HepG2 (cell line): ENCODE data around the gene CCNF.

Experiments
- GPN1 ChIP-seq: sonication (generic); formaldehyde crosslinking; IDR thresholded peaks from 2 replicates; pipeline ENCODE4 v1.5.1; 2020; ENCODE audit warnings: missing genetic modification reagents, borderline replicate concordance
- RAD21 ChIP-seq: fragments of 450-650 bp; formaldehyde crosslinking; IDR thresholded peaks from 2 replicates; pipeline ENCODE4 v1.5.0; 2020; ENCODE audit warnings: mild to moderate bottlenecking
- ZFP1 ChIP-seq: IDR thresholded peaks from 2 replicates; pipeline ENCODE4 v1.6.1; 2016
- ZNF263 ChIP-seq: sonication (generic); formaldehyde crosslinking; IDR thresholded peaks from 2 replicates; pipeline ENCODE4 v1.4.0; 2020; ENCODE audit warnings: missing genetic modification reagents
- ZNF274 ChIP-seq: sonication (generic); formaldehyde crosslinking; IDR thresholded peaks from 2 replicates; pipeline ENCODE4 v1.5.1; 2020; ENCODE audit warnings: mild to moderate bottlenecking, missing genetic modification reagents
- ZNF644 ChIP-seq: IDR thresholded peaks from 2 replicates; pipeline ENCODE4 v1.6.1; 2016; ENCODE audit warnings: low read depth
- TF ChIP-seq, protein P1 (sequence below): sonication (generic); formaldehyde crosslinking; IDR thresholded peaks from 2 replicates; pipeline ENCODE4 v1.4.0; 2020; ENCODE audit warnings: missing genetic modification reagents
- TF ChIP-seq, protein P2 (sequence below): sonication (generic); formaldehyde crosslinking; IDR thresholded peaks from 2 replicates; pipeline ENCODE4 v1.9.0; 2022; ENCODE audit warnings: low read depth, missing genetic modification reagents
- TF ChIP-seq, protein P3 (sequence below): sonication (generic); formaldehyde crosslinking; IDR thresholded peaks from 2 replicates; pipeline ENCODE4 v1.8.1; 2023; ENCODE audit warnings: mild to moderate bottlenecking, inconsistent platforms, moderate library complexity, missing genetic modification reagents, borderline replicate concordance
- TF ChIP-seq, protein P4 (sequence below): sonication (generic); formaldehyde crosslinking; IDR thresholded peaks from 2 replicates; pipeline ENCODE4 v1.4.0; 2020; ENCODE audit warnings: missing genetic modification reagents
- TF ChIP-seq, protein P5 (sequence below): sonication (generic); formaldehyde crosslinking; conservative IDR thresholded peaks from 2 replicates; pipeline ENCODE4 v1.8.0; 2022; ENCODE audit warnings: missing genetic modification reagents
- TF ChIP-seq, protein P6 (sequence below), 2 experiments: sonication (generic) in 1 of 2; formaldehyde crosslinking in 1 of 2; IDR thresholded peaks; 2 replicates each; pipeline versions ENCODE4 v1.5.1 to v1.6.1; 2011 to 2020; ENCODE audit warnings: borderline replicate concordance in 1 of 2, low read depth in 1 of 2, low read length in 1 of 2, mild to moderate bottlenecking in 1 of 2, missing genetic modification reagents in 1 of 2, moderate library complexity in 1 of 2

DNA sequence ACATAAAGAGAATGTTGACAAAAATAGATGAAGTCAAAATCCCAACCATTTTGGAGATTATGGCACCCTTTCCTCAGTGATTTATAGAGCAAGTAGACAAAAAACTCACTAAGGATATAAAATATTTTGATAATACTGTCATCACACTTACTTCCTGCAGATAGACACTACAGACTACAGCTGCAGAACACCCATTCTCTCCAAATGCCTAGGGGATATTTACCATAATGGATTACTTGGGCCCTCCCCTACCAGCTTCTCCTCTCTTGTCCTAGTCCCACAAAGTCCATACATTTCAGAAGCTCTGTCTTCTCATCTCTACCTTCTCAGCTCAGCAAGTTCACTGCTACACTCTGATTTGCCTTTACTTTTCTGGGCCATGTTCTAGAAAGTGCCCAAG is 37.2 kb upstream of the CCNF start:
- TF ChIP-seq, protein P1, sequence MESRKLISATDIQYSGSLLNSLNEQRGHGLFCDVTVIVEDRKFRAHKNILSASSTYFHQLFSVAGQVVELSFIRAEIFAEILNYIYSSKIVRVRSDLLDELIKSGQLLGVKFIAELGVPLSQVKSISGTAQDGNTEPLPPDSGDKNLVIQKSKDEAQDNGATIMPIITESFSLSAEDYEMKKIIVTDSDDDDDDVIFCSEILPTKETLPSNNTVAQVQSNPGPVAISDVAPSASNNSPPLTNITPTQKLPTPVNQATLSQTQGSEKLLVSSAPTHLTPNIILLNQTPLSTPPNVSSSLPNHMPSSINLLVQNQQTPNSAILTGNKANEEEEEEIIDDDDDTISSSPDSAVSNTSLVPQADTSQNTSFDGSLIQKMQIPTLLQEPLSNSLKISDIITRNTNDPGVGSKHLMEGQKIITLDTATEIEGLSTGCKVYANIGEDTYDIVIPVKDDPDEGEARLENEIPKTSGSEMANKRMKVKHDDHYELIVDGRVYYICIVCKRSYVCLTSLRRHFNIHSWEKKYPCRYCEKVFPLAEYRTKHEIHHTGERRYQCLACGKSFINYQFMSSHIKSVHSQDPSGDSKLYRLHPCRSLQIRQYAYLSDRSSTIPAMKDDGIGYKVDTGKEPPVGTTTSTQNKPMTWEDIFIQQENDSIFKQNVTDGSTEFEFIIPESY (CRISPR knock-in tag), result no peak
- TF ChIP-seq, protein P2, sequence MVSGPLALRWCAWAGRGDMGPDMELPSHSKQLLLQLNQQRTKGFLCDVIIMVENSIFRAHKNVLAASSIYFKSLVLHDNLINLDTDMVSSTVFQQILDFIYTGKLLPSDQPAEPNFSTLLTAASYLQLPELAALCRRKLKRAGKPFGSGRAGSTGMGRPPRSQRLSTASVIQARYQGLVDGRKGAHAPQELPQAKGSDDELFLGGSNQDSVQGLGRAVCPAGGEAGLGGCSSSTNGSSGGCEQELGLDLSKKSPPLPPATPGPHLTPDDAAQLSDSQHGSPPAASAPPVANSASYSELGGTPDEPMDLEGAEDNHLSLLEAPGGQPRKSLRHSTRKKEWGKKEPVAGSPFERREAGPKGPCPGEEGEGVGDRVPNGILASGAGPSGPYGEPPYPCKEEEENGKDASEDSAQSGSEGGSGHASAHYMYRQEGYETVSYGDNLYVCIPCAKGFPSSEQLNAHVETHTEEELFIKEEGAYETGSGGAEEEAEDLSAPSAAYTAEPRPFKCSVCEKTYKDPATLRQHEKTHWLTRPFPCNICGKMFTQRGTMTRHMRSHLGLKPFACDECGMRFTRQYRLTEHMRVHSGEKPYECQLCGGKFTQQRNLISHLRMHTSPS (CRISPR knock-in tag), result no peak
- TF ChIP-seq ZNF274 (CRISPR knock-in tag), result no peak
- TF ChIP-seq ZNF644 (CRISPR knock-in tag), result no peak
- TF ChIP-seq, protein P3, sequence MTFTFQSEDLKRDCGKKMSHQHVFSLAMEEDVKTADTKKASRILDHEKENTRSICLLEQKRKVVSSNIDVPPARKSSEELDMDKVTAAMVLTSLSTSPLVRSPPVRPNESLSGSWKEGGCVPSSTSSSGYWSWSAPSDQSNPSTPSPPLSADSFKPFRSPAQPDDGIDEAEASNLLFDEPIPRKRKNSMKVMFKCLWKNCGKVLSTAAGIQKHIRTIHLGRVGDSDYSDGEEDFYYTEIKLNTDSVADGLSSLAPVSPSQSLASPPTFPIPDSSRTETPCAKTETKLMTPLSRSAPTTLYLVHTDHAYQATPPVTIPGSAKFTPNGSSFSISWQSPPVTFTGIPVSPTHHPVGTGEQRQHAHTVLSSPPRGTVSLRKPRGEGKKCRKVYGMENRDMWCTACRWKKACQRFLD (CRISPR knock-in tag), result no peak
- TF ChIP-seq, protein P4, sequence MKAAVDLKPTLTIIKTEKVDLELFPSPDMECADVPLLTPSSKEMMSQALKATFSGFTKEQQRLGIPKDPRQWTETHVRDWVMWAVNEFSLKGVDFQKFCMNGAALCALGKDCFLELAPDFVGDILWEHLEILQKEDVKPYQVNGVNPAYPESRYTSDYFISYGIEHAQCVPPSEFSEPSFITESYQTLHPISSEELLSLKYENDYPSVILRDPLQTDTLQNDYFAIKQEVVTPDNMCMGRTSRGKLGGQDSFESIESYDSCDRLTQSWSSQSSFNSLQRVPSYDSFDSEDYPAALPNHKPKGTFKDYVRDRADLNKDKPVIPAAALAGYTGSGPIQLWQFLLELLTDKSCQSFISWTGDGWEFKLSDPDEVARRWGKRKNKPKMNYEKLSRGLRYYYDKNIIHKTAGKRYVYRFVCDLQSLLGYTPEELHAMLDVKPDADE (CRISPR knock-in tag), result no peak
- TF ChIP-seq, protein P5, sequence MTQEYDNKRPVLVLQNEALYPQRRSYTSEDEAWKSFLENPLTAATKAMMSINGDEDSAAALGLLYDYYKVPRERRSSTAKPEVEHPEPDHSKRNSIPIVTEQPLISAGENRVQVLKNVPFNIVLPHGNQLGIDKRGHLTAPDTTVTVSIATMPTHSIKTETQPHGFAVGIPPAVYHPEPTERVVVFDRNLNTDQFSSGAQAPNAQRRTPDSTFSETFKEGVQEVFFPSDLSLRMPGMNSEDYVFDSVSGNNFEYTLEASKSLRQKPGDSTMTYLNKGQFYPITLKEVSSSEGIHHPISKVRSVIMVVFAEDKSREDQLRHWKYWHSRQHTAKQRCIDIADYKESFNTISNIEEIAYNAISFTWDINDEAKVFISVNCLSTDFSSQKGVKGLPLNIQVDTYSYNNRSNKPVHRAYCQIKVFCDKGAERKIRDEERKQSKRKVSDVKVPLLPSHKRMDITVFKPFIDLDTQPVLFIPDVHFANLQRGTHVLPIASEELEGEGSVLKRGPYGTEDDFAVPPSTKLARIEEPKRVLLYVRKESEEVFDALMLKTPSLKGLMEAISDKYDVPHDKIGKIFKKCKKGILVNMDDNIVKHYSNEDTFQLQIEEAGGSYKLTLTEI, result no peak
- no peak for TF ChIP-seq ZNF263 (CRISPR knock-in tag)
- TF ChIP-seq ZFP1 (CRISPR knock-in tag), result no peak
- TF ChIP-seq, protein P6, sequence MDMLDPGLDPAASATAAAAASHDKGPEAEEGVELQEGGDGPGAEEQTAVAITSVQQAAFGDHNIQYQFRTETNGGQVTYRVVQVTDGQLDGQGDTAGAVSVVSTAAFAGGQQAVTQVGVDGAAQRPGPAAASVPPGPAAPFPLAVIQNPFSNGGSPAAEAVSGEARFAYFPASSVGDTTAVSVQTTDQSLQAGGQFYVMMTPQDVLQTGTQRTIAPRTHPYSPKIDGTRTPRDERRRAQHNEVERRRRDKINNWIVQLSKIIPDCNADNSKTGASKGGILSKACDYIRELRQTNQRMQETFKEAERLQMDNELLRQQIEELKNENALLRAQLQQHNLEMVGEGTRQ (IDR thresholded peaks at IDR 0.05; ENCODE audit: low read depth, low read length), result no peak
- TF ChIP-seq, protein P6 (CRISPR knock-in tag; IDR thresholded peaks at IDR 0.05; ENCODE audit: borderline replicate concordance), result no peak
- TF ChIP-seq GPN1 (CRISPR knock-in tag), result no peak
- TF ChIP-seq RAD21 (CRISPR knock-in tag), result no peak
